DND-41 (cell line): Measurements from ENCODE around the gene JADE1.

Experiments
- ATAC-seq: fragments of 200-7000 bp; cut with Tn5 transposase; 3 replicates; pipeline ENCODE4 v1.9.1; 2021; ENCODE audit warnings: low read depth; ENCODE audit not compliant: insufficient read depth
- DNase-seq: peaks from one replicate; pipeline ENCODE4 v3.0.0-alpha.2; 2020
- H2AFZ ChIP-seq: 2 replicates; pipeline ENCODE4 v1.6.0; 2012; ENCODE audit warnings: low read depth, low read length
- H3K27ac ChIP-seq: 2 replicates; pipeline ENCODE4 v1.5.1; 2012; ENCODE audit warnings: low read length, inconsistent platforms
- H3K27me3 ChIP-seq: fragments of 200-600 bp; sonication (generic); 2 replicates; pipeline ENCODE4 v1.6.0; 2012; ENCODE audit warnings: low read length, mild to moderate bottlenecking, inconsistent platforms; ENCODE audit not compliant: insufficient read depth, poor library complexity
- H3K36me3 ChIP-seq: 2 replicates; pipeline ENCODE4 v1.5.1; 2012; ENCODE audit warnings: low read length, inconsistent platforms; ENCODE audit not compliant: insufficient read depth
- H3K4me1 ChIP-seq: 2 replicates; pipeline ENCODE4 v1.5.1; 2012; ENCODE audit warnings: mild to moderate bottlenecking, low read length; ENCODE audit not compliant: insufficient read depth
- H3K4me2 ChIP-seq: 2 replicates; pipeline ENCODE4 v1.6.0; 2012; ENCODE audit warnings: mild to moderate bottlenecking, moderate library complexity, low read length, inconsistent platforms; ENCODE audit not compliant: insufficient read depth
- H3K4me3 ChIP-seq, 2 experiments: fragments of 200-600 bp in 1 of 2; shearing (Covaris generic) in 1 of 2; 2 replicates each; pipeline ENCODE4 v1.5.1; 2012 to 2016; ENCODE audit warnings: inconsistent platforms in 2 of 2, low read length in 2 of 2, mild to moderate bottlenecking in 2 of 2, low read depth in 1 of 2, moderate library complexity in 1 of 2
- H3K79me2 ChIP-seq: 2 replicates; pipeline ENCODE4 v1.6.0; 2012; ENCODE audit warnings: low read length, inconsistent platforms; ENCODE audit not compliant: insufficient read depth
- H3K9ac ChIP-seq: 2 replicates; pipeline ENCODE4 v1.6.0; 2012; ENCODE audit warnings: low read depth, mild to moderate bottlenecking, inconsistent platforms, low read length, moderate library complexity
- H3K9me3 ChIP-seq: 2 replicates; pipeline ENCODE4 v1.5.1; 2012; ENCODE audit warnings: low read length, moderate library complexity, mild to moderate bottlenecking, inconsistent platforms; ENCODE audit not compliant: insufficient read depth, severe bottlenecking
- H4K20me1 ChIP-seq: 2 replicates; pipeline ENCODE4 v1.6.0; 2012; ENCODE audit warnings: low read length; ENCODE audit not compliant: insufficient read depth
- EZH2 ChIP-seq: IDR thresholded peaks from 3 replicates; pipeline ENCODE4 v1.6.1; 2012; ENCODE audit warnings: borderline replicate concordance, low read depth, mild to moderate bottlenecking, moderate library complexity, low read length, inconsistent platforms; ENCODE audit not compliant: severe bottlenecking
- TF ChIP-seq, protein P1 (sequence below): IDR thresholded peaks from 2 replicates; pipeline ENCODE4 v1.5.1; 2012; ENCODE audit warnings: borderline replicate concordance, low read length, moderate library complexity, mild to moderate bottlenecking; ENCODE audit not compliant: poor library complexity, severe bottlenecking; ENCODE audit errors: extremely low read depth

Gene JADE1

DNA sequence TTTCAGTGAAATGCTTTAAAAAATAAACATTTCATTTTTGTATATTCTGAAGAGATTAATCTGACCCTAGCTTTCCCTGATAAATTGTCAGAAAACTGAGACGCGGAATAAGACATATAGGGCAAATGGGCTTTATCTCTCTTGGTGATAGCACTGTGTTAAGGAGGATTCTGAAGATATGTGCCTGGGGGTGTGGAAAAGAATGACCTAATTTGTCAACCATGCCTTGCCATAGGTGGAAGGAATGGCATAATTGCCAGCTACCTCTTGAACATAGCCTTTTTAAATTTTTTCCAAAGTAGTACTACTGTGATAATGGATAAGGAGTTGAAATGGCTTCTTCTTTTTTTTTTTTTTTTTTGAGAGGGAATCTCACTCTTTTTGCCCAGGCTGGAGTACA, 11.7 kb downstream of the JADE1 start:
- no peak overlapping the region for H3K9ac ChIP-seq
- H2AFZ ChIP-seq, result no peak overlapping the region
- peaks cover 11% of the 10 kb centered on the region; the same call in 1 of the 2 replicates for H3K4me1 ChIP-seq
- H3K4me2 ChIP-seq, result no peak overlapping the region
- H3K9me3 ChIP-seq, result no peaks in the 10 kb centered on the region
- peaks cover 36% of the 10 kb centered on the region for H3K36me3 ChIP-seq
- H3K79me2 ChIP-seq, result peaks cover 99% of the 10 kb centered on the region
- DNase-seq (no peak), ATAC-seq (no peak)
- H4K20me1 ChIP-seq, result peaks cover 76% of the 10 kb centered on the region
- no peaks in the 10 kb centered on the region for H3K27me3 ChIP-seq
- no peak overlapping the region for H3K27ac ChIP-seq
- H3K4me3 ChIP-seq, result no peak overlapping the region
- TF ChIP-seq EZH2, result no peak
- TF ChIP-seq, protein P1, sequence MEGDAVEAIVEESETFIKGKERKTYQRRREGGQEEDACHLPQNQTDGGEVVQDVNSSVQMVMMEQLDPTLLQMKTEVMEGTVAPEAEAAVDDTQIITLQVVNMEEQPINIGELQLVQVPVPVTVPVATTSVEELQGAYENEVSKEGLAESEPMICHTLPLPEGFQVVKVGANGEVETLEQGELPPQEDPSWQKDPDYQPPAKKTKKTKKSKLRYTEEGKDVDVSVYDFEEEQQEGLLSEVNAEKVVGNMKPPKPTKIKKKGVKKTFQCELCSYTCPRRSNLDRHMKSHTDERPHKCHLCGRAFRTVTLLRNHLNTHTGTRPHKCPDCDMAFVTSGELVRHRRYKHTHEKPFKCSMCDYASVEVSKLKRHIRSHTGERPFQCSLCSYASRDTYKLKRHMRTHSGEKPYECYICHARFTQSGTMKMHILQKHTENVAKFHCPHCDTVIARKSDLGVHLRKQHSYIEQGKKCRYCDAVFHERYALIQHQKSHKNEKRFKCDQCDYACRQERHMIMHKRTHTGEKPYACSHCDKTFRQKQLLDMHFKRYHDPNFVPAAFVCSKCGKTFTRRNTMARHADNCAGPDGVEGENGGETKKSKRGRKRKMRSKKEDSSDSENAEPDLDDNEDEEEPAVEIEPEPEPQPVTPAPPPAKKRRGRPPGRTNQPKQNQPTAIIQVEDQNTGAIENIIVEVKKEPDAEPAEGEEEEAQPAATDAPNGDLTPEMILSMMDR, result no peak

DNA sequence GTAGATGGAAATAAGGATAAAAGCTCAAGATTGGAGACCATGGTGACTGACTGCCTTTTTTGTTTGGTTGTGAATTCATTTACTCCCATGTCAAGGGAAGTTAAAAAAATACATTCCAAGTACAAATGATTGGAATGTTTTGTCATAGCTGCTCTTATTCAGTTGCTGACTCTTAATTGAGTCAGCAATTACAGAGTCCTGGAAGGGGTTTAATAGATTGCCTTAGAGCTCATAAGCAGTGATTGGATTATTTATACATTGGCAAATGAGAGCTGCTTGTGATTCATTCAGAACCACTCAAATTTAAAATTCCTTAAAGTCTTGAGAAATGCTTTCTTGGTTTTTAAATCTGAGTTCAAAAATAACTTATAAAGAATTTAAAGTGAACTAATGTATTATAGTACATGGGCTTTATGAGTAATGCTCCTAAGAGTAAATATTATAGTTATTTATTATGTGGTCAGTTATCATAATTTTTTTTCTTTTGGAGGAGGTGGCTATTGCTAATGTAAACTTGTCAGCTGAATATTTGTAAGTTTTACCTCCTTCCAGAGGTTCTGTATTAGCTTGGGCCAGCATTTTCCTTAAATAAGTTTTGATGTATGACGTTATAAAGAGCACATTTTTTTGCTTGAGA, 13.6 kb downstream of the JADE1 start:
- Histone ChIP-seq H4K20me1 (peaks cover 78% of the 10 kb centered on the region), H3K9ac (no peak overlapping the region), H3K27me3 (no peaks in the 10 kb centered on the region), H3K79me2 (peaks cover 99% of the 10 kb centered on the region), H3K9me3 (no peaks in the 10 kb centered on the region), H2AFZ (no peak overlapping the region), H3K4me2 (no peak overlapping the region), H3K27ac (no peak overlapping the region), H3K36me3 (peaks cover 35% of the 10 kb centered on the region), H3K4me3 (no peak overlapping the region), H3K4me1 (peaks cover 9% of the 10 kb centered on the region; the same call in 1 of the 2 replicates)
- TF ChIP-seq, protein P1, result no peak
- TF ChIP-seq EZH2, result no peak
- no peak for ATAC-seq
- DNase-seq, result no peak

DNA sequence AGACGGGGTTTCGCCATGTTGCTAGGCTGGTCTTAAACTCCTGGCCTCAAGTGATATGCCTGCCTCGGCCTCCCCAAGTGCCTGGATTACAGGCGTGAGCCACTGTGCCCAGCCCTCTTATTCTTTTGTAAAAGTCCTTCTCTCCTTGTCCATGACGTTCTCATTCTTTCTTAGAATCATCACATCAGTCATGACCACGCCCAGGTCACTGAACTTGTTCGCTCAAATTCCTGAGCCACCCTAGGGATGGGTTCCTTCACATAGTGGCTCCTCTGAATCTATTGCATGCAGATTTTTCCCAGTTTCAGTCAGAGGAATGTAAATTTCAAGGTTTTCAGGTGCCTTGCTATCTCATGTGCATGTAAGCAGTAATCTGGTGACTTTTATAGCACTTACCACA, 15.7 kb downstream of the JADE1 start:
- ATAC-seq, result no peak
- no peak overlapping the region for H3K4me3 ChIP-seq

More for the DNA sequence above, 15.7 kb downstream of the JADE1 start:
- no peak overlapping the region for H3K9ac ChIP-seq
- no peaks in the 10 kb centered on the region for H3K4me1 ChIP-seq
- no peaks in the 10 kb centered on the region for H3K27me3 ChIP-seq
- H4K20me1 ChIP-seq, result peaks cover 79% of the 10 kb centered on the region
- H3K4me2 ChIP-seq, result no peak overlapping the region
- H2AFZ ChIP-seq, result no peak overlapping the region
- no peaks in the 10 kb centered on the region for H3K9me3 ChIP-seq
- H3K79me2 ChIP-seq, result peaks cover 99% of the 10 kb centered on the region
- no peak for TF ChIP-seq EZH2
- TF ChIP-seq, protein P1, result no peak
- peaks cover 36% of the 10 kb centered on the region for H3K36me3 ChIP-seq
- DNase-seq, result no peak
- H3K27ac ChIP-seq, result no peak overlapping the region
